CD4-positive, CD25-positive, alpha-beta regulatory T cell (primary cell): ENCODE results near the gene RIPOR2. TPM values are rescaled to one million over a fixed set of nuclear protein-coding genes. Genes with fewer than 3 reads are reported as not detected.
"Not testable (repeated sequence)": the region's sequence is repeated elsewhere in the genome, so short reads cannot be mapped to it uniquely, and the experiment has no call there.

ENCODE experiments used
- ATAC-seq, 2 donors: fragments of 150-1000 bp; cut with Tn5 transposase; one replicate each; pipeline ENCODE4 v1.10.0; 2021; ENCODE audit warnings: low read depth in 2 of 2, moderate number of reproducible peaks in 2 of 2, moderate library complexity in 1 of 2
- DNase-seq, 3 donors: peaks; one replicate each; pipeline versions ENCODE4 v3.0.0 to v3.0.0-alpha.2; 2012 to 2022; ENCODE audit warnings: mixed read lengths in 1 of 3
- H3K27ac ChIP-seq: one replicate; pipeline ENCODE4 v1.7.0; 2013; ENCODE audit warnings: mild to moderate bottlenecking, low read length; ENCODE audit not compliant: insufficient read depth, poor library complexity, severe bottlenecking
- H3K27me3 ChIP-seq: one replicate; pipeline ENCODE4 v1.7.0; 2013; ENCODE audit warnings: low read length; ENCODE audit not compliant: control insufficient read depth, insufficient read depth
- H3K36me3 ChIP-seq: one replicate; pipeline ENCODE4 v1.7.0; 2013; ENCODE audit warnings: mild to moderate bottlenecking, low read length, moderate library complexity; ENCODE audit not compliant: control insufficient read depth, insufficient read depth
- H3K4me1 ChIP-seq: 2 replicates; pipeline ENCODE4 v1.7.0; 2013; ENCODE audit warnings: mild to moderate bottlenecking, low read length; ENCODE audit not compliant: insufficient read depth, control insufficient read depth, poor library complexity, severe bottlenecking
- H3K4me3 ChIP-seq: one replicate; pipeline ENCODE4 v1.7.0; 2013; ENCODE audit warnings: low read depth, mild to moderate bottlenecking, low read length, moderate library complexity
- H3K9me3 ChIP-seq, 2 experiments: 1 replicate in 1 of 2; 2 replicates in 1 of 2; pipeline ENCODE4 v1.7.0; 2013; ENCODE audit warnings: low read length in 2 of 2, mild to moderate bottlenecking in 1 of 2, moderate library complexity in 1 of 2; ENCODE audit not compliant: control insufficient read depth in 2 of 2
- H3K27ac Mint-ChIP-seq, 3 donors: one replicate each; pipeline ENCODE4 v1.8.0; 2020 to 2022; ENCODE audit warnings: mild to moderate bottlenecking in 3 of 3, mixed read lengths in 3 of 3, moderate library complexity in 2 of 3
- H3K27me3 Mint-ChIP-seq: one replicate; pipeline ENCODE4 v1.8.0; 2022; ENCODE audit warnings: mild to moderate bottlenecking, mixed read lengths
- H3K36me3 Mint-ChIP-seq: one replicate; pipeline ENCODE4 v1.8.0; 2020; ENCODE audit warnings: mixed read lengths
- H3K4me1 Mint-ChIP-seq, 4 donors: one replicate each; pipeline ENCODE4 v1.8.0; 2020 to 2022; ENCODE audit warnings: mixed read lengths in 4 of 4, mild to moderate bottlenecking in 1 of 4
- H3K4me3 Mint-ChIP-seq, 4 donors: one replicate each; pipeline ENCODE4 v1.8.0; 2020 to 2022; ENCODE audit warnings: mild to moderate bottlenecking in 4 of 4, mixed read lengths in 4 of 4, moderate library complexity in 3 of 4
- H3K9me3 Mint-ChIP-seq, 7 donors: one replicate each; pipeline ENCODE4 v1.8.0; 2020 to 2022; ENCODE audit warnings: mixed read lengths in 7 of 7, mild to moderate bottlenecking in 3 of 7, moderate library complexity in 2 of 7
- polyA plus RNA-seq, 4 donors: library from polyadenylated mRNA; unstranded; fragments of 300-500 nt; fragmentation: Illumina TruSeq; gene quantifications; one replicate each; pipeline ENCODE4 v1.2.3, GENCODE V29; 2021
- total RNA-seq: library from RNA; stranded (reverse); gene quantifications from one replicate; pipeline ENCODE4 v1.2.3, GENCODE V29; 2022

The RIPOR2 gene
- total and polyA plus RNA-seq, 5 donors from 2014 or later = 320 to 435 (median 393) TPM

DNA sequence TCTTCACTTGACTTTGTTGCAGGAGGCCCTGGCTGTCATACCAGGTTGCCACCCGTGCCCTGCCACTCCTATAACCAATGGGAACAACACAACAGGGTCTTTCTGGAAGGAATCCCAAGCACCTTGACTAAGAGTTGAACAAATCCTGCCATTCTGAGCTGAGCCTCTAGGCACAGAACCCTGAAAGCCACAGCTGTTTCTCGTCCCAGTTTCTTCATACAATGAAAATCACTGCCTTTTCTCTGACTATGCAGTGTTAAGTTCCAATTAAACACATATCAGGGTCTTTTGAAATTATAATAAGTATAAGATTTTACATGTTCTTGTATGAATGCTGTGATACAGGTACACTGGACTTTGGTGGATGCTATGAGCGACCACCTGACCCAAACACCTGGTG, 54.4 kb downstream of the RIPOR2 start:
- Histone ChIP-seq H3K4me3 (no peak overlapping the region), H3K9me3 (peaks cover 0 to 5% of the 10 kb centered on the region in 2 experiments), H3K27me3 (no peaks in the 10 kb centered on the region), H3K36me3 (peaks cover 75% of the 10 kb centered on the region), H3K27ac (peak overlapping the region; percentile 29), H3K4me1 (peaks cover 59% of the 10 kb centered on the region)
- ATAC-seq (no peak), DNase-seq (no peak)
- Mint-ChIP-seq H3K27ac (peak overlapping the region; percentile 78 to 95 (median 86)), H3K4me1 (peaks cover 38 to 88% (median 62%) of the 10 kb centered on the region in 4 donors), H3K4me3 (peak overlapping the region in 2 of 4 donors; percentile 47 to 56), H3K9me3 (peaks cover 0 to 12% (median 3%) of the 10 kb centered on the region in 7 donors), H3K27me3 (no peaks in the 10 kb centered on the region), H3K36me3 (peaks cover 71% of the 10 kb centered on the region)

DNA sequence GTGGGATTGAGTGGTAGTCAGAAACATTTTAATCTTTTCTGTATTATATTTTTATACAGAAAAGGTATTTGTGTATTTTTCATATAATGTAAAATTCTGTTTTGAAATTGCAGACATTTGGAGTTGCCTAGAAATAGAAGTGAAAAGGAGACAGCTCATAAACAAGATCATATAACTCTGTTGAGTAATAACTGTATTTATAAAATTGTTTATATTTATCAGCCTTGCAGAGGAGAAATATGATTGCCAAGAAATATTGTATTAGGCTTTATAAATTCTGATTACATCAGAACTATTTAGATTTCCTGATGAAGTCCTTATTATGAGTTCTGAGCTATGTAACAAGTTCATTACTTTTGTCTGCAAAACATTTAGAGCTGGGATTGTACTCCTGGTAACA, 55.3 kb downstream of the RIPOR2 start:
- Mint-ChIP-seq H3K4me1 (peaks cover 32 to 90% (median 59%) of the 10 kb centered on the region in 4 donors), H3K27ac (peak overlapping the region in 1 of 3 donors; percentile 52), H3K9me3 (peaks cover 0 to 12% (median 3%) of the 10 kb centered on the region in 7 donors), H3K36me3 (peaks cover 71% of the 10 kb centered on the region), H3K4me3 (no peak overlapping the region), H3K27me3 (no peaks in the 10 kb centered on the region)
- H3K9me3 ChIP-seq = peaks cover 0 to 5% of the 10 kb centered on the region in 2 experiments
- peak overlapping the region; percentile 19 for H3K27ac ChIP-seq
- H3K27me3 ChIP-seq = no peaks in the 10 kb centered on the region
- H3K4me1 ChIP-seq = peaks cover 59% of the 10 kb centered on the region
- ATAC-seq = no peak
- H3K4me3 ChIP-seq = no peak overlapping the region
- H3K36me3 ChIP-seq = peaks cover 82% of the 10 kb centered on the region
- DNase-seq = no peak

DNA sequence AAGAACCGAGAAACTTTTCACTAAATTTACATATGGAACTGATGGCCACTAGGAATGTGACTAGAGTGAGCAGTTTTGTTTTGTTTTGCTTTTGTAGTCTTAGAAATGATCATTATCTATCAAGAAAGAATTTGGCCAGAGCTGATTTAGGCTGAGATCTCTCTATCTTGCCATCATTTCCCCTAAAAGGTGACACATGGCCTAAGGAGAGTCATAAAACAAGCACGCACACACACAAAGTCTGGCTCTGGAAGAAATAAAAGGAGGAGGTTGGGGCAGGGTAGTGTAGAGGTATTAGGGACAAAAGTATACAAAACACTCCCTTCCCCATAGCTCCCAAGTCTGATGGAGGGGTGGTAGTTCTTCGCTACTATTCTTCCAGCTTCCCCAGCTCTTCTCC, 56.4 kb downstream of the RIPOR2 start:
- H3K4me3 ChIP-seq = no peak overlapping the region
- ATAC-seq (no peak), DNase-seq (no peak)
- Mint-ChIP-seq H3K27me3 (no peaks in the 10 kb centered on the region), H3K36me3 (peaks cover 78% of the 10 kb centered on the region), H3K9me3 (peaks cover 0 to 12% (median 3%) of the 10 kb centered on the region in 7 donors), H3K4me1 (peaks cover 32 to 91% (median 55%) of the 10 kb centered on the region in 4 donors), H3K27ac (peak overlapping the region; percentile 52 to 87 (median 68)), H3K4me3 (peak overlapping the region in 2 of 4 donors; percentile 19 to 39)
- H3K9me3 ChIP-seq = peaks cover 0 to 5% of the 10 kb centered on the region in 2 experiments
- peak overlapping the region; percentile 44 for H3K27ac ChIP-seq
- H3K36me3 ChIP-seq = peaks cover 85% of the 10 kb centered on the region
- no peaks in the 10 kb centered on the region for H3K27me3 ChIP-seq
- peaks cover 53% of the 10 kb centered on the region for H3K4me1 ChIP-seq

DNA sequence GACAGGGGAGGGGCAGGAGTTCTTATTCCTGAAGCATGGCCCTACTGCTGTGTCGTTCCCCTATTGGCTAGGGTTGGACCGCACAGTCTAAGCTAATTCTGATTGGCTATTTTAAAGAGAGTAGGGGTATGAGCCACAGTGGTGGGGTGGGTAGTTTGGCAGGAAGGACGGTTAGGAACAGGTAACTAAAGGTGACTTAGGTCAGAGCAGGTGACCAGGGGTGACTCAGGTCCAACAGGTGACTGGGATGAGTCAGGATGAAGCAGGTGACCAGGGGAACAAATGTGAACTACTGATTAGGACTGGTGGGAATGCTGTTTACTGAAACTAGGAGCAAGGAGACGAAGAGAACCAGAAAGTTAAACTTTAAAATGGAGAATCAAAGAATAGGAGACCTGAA, 58.0 kb downstream of the RIPOR2 start:
- not testable (repeated sequence) for H3K27ac ChIP-seq, H3K9me3 ChIP-seq, H3K27me3 ChIP-seq, DNase-seq, H3K4me3 ChIP-seq, H3K27me3 Mint-ChIP-seq, ATAC-seq
- peaks cover 87% of the 10 kb centered on the region for H3K36me3 Mint-ChIP-seq
- peak overlapping the region in 2 of 3 donors; percentile 80 to 84 for H3K27ac Mint-ChIP-seq
- peaks cover 38% of the 10 kb centered on the region for H3K4me1 ChIP-seq
- H3K4me3 Mint-ChIP-seq = peak overlapping the region in 1 of 4 donors; percentile 50
- peaks cover 29 to 92% (median 48%) of the 10 kb centered on the region in 4 donors for H3K4me1 Mint-ChIP-seq
- H3K9me3 Mint-ChIP-seq = peaks cover 0 to 12% (median 3%) of the 10 kb centered on the region in 7 donors
- peaks cover 95% of the 10 kb centered on the region for H3K36me3 ChIP-seq

DNA sequence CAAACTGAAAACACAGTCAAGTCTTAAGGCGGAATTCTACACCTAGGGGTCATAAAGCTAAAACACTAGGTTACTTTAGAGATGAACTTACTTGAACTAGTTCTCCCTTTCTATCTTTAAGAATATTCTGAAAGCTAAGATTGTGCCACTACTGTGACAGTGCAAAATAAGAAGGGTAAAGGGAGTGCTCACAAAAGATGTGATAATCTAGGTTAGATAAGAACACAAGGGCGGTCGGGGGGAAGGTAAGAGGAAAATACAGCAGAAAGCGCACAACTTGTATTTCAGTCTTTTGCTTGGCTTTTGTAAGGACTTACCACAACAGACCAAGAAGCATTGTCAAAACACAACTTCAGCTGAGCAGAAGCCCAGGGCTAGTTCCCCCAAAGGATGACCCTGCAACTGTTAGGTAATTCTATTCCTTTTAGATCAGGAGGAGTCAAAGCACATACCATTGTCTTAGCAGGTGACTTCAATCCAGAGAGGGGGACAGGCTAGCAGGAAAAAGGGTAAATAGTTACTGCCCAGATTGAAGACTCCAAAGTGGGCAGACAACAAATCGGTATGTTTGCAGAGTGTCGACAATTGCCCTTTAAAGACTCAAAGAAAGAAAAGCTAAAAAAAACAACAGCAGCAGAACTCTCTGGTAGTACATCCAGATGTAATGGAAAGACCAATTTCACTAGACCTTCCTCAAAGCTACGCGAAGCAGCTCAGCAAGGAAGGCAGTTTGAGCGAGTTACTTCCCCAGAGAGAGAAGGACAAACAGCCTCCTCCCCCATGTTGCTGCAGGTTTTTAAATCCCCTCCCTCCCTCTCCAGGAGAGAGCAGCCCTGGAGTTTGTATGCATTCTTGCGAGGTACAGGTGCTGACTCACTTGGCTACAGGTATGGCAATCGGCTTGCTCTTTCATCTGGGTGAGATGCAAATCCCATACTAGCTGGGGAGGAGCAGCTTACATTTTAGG, 59.0 kb downstream of the RIPOR2 start:
- Mint-ChIP-seq H3K27me3 (no peaks in the 10 kb centered on the region), H3K27ac (peak overlapping the region; percentile 15 to 89 (median 57))
- no peak for ATAC-seq

DNA sequence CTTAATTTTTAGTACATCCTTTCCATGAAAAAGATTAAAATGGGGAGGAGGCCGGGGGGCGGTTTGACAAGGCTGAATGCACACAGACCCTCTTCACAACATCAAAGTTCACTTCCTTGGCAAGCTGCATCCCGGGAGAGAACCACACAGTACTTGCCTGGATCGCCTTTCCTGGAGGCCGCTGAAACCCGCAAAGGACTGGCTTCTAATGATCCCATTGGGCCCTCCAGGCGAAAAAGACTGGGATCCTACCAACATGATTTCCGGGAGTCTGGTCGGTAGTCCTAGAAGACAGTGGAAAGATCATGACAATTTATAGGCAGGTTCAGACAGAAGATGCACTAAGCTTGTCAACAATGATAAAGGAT, 60.2 kb downstream of the RIPOR2 start:
- H3K9me3 ChIP-seq = peaks cover 0 to 5% of the 10 kb centered on the region in 2 experiments
- no peak overlapping the region for H3K27ac ChIP-seq
- Mint-ChIP-seq H3K36me3 (peaks cover 86% of the 10 kb centered on the region), H3K4me3 (no peak overlapping the region), H3K27ac (peak overlapping the region in 2 of 3 donors; percentile 74 to 79), H3K9me3 (peaks cover 0 to 12% (median 3%) of the 10 kb centered on the region in 7 donors), H3K4me1 (peaks cover 20 to 87% (median 37%) of the 10 kb centered on the region in 4 donors), H3K27me3 (no peaks in the 10 kb centered on the region)
- peaks cover 23% of the 10 kb centered on the region for H3K4me1 ChIP-seq
- peaks cover 98% of the 10 kb centered on the region for H3K36me3 ChIP-seq
- H3K4me3 ChIP-seq = no peak overlapping the region
- DNase-seq (no peak), ATAC-seq (no peak)
- H3K27me3 ChIP-seq = no peaks in the 10 kb centered on the region

More for the DNA sequence above, 59.0 kb downstream of the RIPOR2 start:
- peak overlapping the region; percentile 24 for H3K4me3 ChIP-seq
- peaks cover 95% of the 10 kb centered on the region for H3K36me3 ChIP-seq
- H3K27ac ChIP-seq = peak overlapping the region; percentile 15
- peaks cover 27 to 90% (median 41%) of the 10 kb centered on the region in 4 donors for H3K4me1 Mint-ChIP-seq
- H3K27me3 ChIP-seq = no peaks in the 10 kb centered on the region
- peaks cover 29% of the 10 kb centered on the region for H3K4me1 ChIP-seq
- peak overlapping the region in 2 of 4 donors; percentile 18 to 36 for H3K4me3 Mint-ChIP-seq
- H3K9me3 ChIP-seq = peaks cover 0 to 5% of the 10 kb centered on the region in 2 experiments
- peaks cover 0 to 12% (median 3%) of the 10 kb centered on the region in 7 donors for H3K9me3 Mint-ChIP-seq
- no peak for DNase-seq
- peaks cover 87% of the 10 kb centered on the region for H3K36me3 Mint-ChIP-seq

DNA sequence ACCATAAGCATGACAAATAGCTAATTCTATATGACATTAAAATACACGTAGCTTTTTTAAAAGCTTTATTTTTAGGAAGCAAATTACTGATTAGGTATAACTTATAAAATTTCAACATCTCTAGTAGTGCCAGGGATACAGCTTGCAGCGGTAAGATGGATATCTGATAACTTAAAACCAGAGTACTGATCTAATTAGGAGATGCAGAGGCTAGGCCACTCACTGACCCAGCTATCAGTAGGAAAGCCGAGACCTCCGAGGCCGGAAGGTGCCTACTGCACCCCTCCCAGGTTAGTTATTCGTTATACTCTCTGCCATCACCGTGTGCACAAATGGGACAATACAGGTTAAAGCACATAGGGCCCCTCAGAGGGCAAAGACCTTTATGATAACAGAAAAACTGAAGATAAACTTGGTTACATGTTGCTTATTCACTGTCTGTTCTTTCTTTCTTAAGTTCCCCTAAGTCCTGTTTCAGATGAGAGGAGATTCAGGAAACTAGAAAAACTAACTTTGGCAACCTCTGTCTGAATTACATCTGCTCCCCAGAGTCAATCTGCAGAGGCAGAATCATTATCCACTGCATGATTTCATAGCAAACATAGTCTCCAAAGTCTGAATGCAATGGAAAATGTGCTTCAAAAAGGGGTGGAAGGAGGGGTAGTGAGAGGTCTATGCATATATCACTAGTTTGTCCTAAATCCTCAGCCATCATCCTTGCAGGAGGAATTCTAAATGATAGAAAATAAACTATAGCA, 60.8 kb downstream of the RIPOR2 start:
- Histone ChIP-seq H3K27ac (no peak overlapping the region), H3K4me3 (no peak overlapping the region), H3K9me3 (peaks cover 0 to 5% of the 10 kb centered on the region in 2 experiments), H3K4me1 (peaks cover 19% of the 10 kb centered on the region), H3K27me3 (no peaks in the 10 kb centered on the region), H3K36me3 (peaks cover 98% of the 10 kb centered on the region)
- Mint-ChIP-seq H3K9me3 (peaks cover 0 to 12% (median 3%) of the 10 kb centered on the region in 7 donors), H3K4me3 (peak overlapping the region in 1 of 4 donors; percentile 32), H3K27me3 (no peaks in the 10 kb centered on the region), H3K27ac (peak overlapping the region; percentile 25 to 79 (median 74)), H3K4me1 (peaks cover 14 to 86% (median 34%) of the 10 kb centered on the region in 4 donors), H3K36me3 (peaks cover 84% of the 10 kb centered on the region)
- DNase-seq (no peak), ATAC-seq (no peak)
